Left ventricle myocardium inferior (tissue), 1 donor: ENCODE data around the gene NAPA. TPM values are rescaled to one million over a fixed set of nuclear protein-coding genes. Genes with fewer than 3 reads are reported as not detected.

ENCODE experiments used
- DNase-seq: peaks from one replicate; pipeline ENCODE4 v3.0.0-alpha.2; 2020
- H3K27ac ChIP-seq: fragments of 200-600 bp; replicated peaks from 2 replicates; pipeline ENCODE4 v1.8.0; 2021
- H3K27me3 ChIP-seq: fragments of 200-600 bp; 2 replicates; pipeline ENCODE4 v1.8.0; 2021; ENCODE audit warnings: low read depth
- H3K36me3 ChIP-seq: fragments of 200-600 bp; 2 replicates; pipeline ENCODE4 v1.8.0; 2021
- H3K4me1 ChIP-seq: fragments of 200-600 bp; 2 replicates; pipeline ENCODE4 v1.8.0; 2021
- H3K4me3 ChIP-seq: fragments of 200-600 bp; 2 replicates; pipeline ENCODE4 v1.8.0; 2021; ENCODE audit warnings: mild to moderate bottlenecking, moderate library complexity
- H3K9me3 ChIP-seq: fragments of 200-600 bp; replicated peaks from 2 replicates; pipeline ENCODE4 v1.8.0; 2021
- CTCF ChIP-seq: fragments of 200-600 bp; IDR thresholded peaks from 2 replicates; pipeline ENCODE4 v1.8.0; 2021; ENCODE audit warnings: antibody characterized with exemption, mild to moderate bottlenecking, borderline replicate concordance
- intact Hi-C: fragments of 100-400 bp; cut with micrococcal nuclease; formaldehyde crosslinking; loops from one replicate; pipeline ENCODE4 v1.11.0; 2022
- total RNA-seq: library from RNA; stranded (reverse); fragmentation: NEBNext Ultra II Directional; extraction: Animal tissue kit (Norgen Biotek cat#: 25700); gene quantifications from one replicate; pipeline ENCODE4 v1.2.1, GENCODE V29; 2021
- donor health status: DM: no; HTN: yes; CAD: no; lungs with severe emphysema.

NAPA gene
- total RNA-seq, 1 donor from 2014 or later, result 120 TPM

DNA sequence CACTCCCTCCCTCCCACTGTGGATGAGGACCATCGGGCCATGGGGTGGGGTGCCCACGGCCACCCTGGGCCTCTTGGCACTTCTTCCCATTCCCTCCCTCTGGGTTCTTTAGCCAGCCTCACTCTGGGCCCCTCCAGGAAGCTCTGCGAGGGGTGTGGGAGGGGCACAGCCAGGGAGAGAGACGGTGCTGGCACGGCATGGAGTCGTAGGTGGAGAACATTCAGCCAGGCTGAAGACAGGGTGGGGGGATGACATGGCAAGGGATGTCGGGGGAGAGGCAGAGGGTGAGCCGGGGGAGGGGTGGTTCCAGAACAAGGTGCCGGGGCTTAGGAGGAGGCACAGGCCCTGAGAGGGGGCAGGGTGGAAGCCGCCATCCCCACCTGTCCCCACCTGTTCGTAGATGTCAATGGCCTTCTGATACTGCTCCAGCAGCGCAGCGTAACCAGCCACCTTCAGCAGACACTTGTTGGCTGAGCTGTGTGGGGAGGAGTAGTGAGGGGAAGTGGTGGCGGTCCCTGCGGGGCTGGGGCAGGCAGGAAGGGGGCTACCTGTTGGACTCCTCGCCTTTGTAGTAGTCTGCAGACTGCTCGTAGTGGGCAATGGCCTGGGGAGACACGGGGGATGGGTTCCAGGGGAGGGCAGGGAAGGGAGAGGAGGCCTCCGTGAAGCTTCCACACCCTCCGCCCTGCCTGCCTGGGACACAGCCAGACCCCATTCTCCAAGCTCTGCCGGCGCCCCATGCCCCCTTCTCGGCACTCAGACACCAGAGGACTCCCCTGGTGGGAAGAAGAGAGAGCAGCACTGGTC, 22.1 kb downstream of the NAPA start:
- intact Hi-C loops, result no loop called here
- no peak for DNase-seq
- no peaks in the 10 kb centered on the region for H3K27me3 ChIP-seq
- H3K27ac ChIP-seq, result peak overlapping the region; percentile 75
- peaks cover 65% of the 10 kb centered on the region for H3K36me3 ChIP-seq
- no peak for TF ChIP-seq CTCF
- H3K9me3 ChIP-seq, result no peaks in the 10 kb centered on the region
- peaks cover 47% of the 10 kb centered on the region for H3K4me1 ChIP-seq
- H3K4me3 ChIP-seq, result no peak overlapping the region

DNA sequence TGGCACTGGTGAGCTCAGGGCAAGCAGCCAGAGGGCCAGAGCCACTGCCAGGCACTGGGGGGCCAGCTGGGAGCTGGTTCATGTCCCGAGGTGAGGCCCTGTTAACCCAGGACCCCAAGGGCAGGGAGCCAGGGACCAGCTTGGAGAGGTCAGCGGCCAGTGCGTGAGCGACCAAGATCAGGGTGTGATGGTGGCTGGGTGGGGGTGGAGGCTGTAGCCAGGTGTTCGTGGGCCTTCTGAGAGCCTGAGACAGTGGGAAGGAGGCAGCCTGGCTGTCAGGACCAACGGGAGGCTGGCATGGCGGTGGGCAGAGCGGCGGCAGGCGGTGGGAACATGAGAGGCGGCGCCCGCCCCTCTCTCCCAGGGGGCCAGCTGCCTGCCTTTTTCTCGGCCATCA, 22.7 kb downstream of the NAPA start:
- H3K27me3 ChIP-seq, result no peaks in the 10 kb centered on the region
- peaks cover 68% of the 10 kb centered on the region for H3K36me3 ChIP-seq
- no peak overlapping the region for H3K27ac ChIP-seq
- TF ChIP-seq CTCF, result no peak
- no peak overlapping the region for H3K4me3 ChIP-seq
- no peaks in the 10 kb centered on the region for H3K9me3 ChIP-seq
- no peak for DNase-seq
- intact Hi-C loops, result no loop called here
- peaks cover 40% of the 10 kb centered on the region for H3K4me1 ChIP-seq

DNA sequence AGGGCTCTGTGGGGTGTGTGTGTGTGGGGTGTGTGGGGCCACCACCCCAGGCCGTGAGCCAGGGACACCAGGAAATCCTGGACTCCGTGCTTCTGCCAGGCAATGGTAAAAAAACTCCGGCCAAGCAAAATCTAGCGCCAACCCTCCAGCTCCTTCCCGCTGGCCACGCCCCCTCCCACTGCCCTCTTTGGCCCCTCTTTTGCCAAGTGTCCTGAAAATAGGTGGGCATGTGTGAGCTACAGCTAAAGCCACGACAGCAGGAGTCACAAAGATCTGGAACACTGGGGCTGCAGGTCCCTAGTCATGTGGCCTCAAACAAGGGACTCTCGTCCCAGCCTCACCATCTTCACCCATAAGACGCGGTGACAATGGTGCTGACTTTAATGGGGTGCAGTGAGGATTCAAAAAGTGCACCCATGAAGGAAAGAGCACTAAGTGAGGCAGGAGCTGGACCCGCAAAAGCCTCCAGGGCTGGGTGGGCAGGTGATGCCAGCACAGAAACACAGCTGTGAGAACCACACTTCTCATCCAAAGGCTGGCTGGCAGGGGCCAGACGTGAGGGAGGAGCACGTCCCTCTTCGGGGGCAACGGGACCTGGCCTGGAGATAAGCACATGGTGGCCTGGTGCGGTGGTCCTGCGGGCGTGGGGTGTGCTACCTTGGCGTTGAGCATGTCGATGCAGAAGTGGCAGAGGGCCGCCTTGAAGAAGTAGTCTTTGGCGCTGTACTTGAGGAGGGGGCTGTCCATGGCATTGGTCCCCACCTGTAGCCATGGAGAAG, 23.3 kb downstream of the NAPA start:
- no peak for TF ChIP-seq CTCF
- DNase-seq, result no peak
- Histone ChIP-seq H3K27me3 (no peaks in the 10 kb centered on the region), H3K9me3 (no peaks in the 10 kb centered on the region), H3K4me1 (peaks cover 35% of the 10 kb centered on the region), H3K4me3 (no peak overlapping the region), H3K27ac (peak overlapping the region; percentile 1), H3K36me3 (peaks cover 63% of the 10 kb centered on the region)
- intact Hi-C loops, result no loop called here

GRCh38 chr19:47490847-47491246, 24.0 kb downstream of the NAPA start:
- Histone ChIP-seq H3K9me3 (no peaks in the 10 kb centered on the region), H3K36me3 (peaks cover 56% of the 10 kb centered on the region), H3K27me3 (no peaks in the 10 kb centered on the region), H3K4me3 (no peak overlapping the region), H3K27ac (peak overlapping the region; percentile 1), H3K4me1 (peaks cover 32% of the 10 kb centered on the region)
- intact Hi-C loops, result no loop called here
- no peak for DNase-seq
- no peak for TF ChIP-seq CTCF

DNA sequence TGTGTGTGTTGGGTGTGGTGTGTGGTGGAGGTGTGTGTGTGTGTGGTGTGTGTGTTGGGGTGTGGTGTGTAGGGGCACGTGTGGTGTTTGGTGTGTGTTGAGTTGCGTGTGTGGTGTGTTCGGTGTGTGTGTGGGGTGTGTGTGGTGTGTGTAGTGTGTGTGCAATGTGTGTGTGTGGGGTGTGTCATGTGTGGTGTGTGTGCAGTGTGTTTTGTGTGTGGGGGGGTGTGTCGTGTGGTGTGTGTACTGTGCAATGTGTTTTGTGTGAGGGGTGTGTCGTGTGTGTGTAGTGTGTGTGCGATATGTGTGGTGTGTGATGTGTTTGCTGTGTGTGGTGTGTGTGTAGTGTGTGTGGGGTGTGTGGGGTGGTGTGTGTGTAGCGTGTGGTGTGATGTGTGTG, 24.8 kb downstream of the NAPA start:
- TF ChIP-seq CTCF, result no peak
- peaks cover 56% of the 10 kb centered on the region for H3K36me3 ChIP-seq
- H3K27ac ChIP-seq, result no peak overlapping the region
- DNase-seq, result no peak
- H3K4me3 ChIP-seq, result no peak overlapping the region
- H3K9me3 ChIP-seq, result no peaks in the 10 kb centered on the region
- H3K4me1 ChIP-seq, result peaks cover 27% of the 10 kb centered on the region
- H3K27me3 ChIP-seq, result no peaks in the 10 kb centered on the region
- intact Hi-C loops, result no loop called here
